Embryonic facial prominence (tissue), 1 donor: ENCODE results near the gene BNIP3.

Source experiments
- DNase-seq: peaks from one replicate; pipeline ENCODE4 v3.0.0-alpha.2; 2016; ENCODE audit errors: extremely low spot score

Gene BNIP3

GRCh38 chr10:131949041-131949862 lies 32.5 kb downstream of the BNIP3 start:
- DNase-seq = no peak

- no peak for DNase-seq
These were observed 33.2 kb downstream of the BNIP3 start for GRCh38 chr10:131948501-131948900.

- no peak for DNase-seq
These were observed 33.9 kb downstream of the BNIP3 start for GRCh38 chr10:131947631-131948347.

GRCh38 chr10:131946880-131947279 lies 34.8 kb downstream of the BNIP3 start:
- DNase-seq = no peak

- DNase-seq = no peak
These were observed 35.4 kb downstream of the BNIP3 start for GRCh38 chr10:131946321-131946751.

- no peak for DNase-seq
These were observed 36.6 kb downstream of the BNIP3 start for GRCh38 chr10:131944976-131945695.

GRCh38 chr10:131944412-131944811 lies 37.3 kb downstream of the BNIP3 start:
- DNase-seq = no peak

- DNase-seq = no peak
These were observed 38.5 kb downstream of the BNIP3 start for GRCh38 chr10:131943021-131943814.

- DNase-seq = no peak
These were observed 39.3 kb downstream of the BNIP3 start for GRCh38 chr10:131942455-131942854.

GRCh38 chr10:131938681-131939080 lies 43.0 kb downstream of the BNIP3 start:
- DNase-seq = no peak

GRCh38 chr10:131937836-131938235 lies 43.9 kb downstream of the BNIP3 start:
- DNase-seq = no peak

- DNase-seq = no peak
These were observed 45.0 kb downstream of the BNIP3 start for GRCh38 chr10:131936736-131937135.

GRCh38 chr10:131936294-131936693 lies 45.4 kb downstream of the BNIP3 start:
- DNase-seq = no peak

- DNase-seq = no peak
These were observed 46.5 kb downstream of the BNIP3 start for GRCh38 chr10:131935260-131935659.

- DNase-seq = no peak
These were observed 47.0 kb downstream of the BNIP3 start for GRCh38 chr10:131934769-131935168.

GRCh38 chr10:131933696-131934086 lies 48.0 kb downstream of the BNIP3 start:
- DNase-seq = no peak

GRCh38 chr10:131933016-131933695 lies 48.6 kb downstream of the BNIP3 start:
- DNase-seq = no peak

- no peak for DNase-seq
These were observed 49.7 kb downstream of the BNIP3 start for GRCh38 chr10:131931981-131932380.

- DNase-seq = no peak
These were observed 51.0 kb downstream of the BNIP3 start for GRCh38 chr10:131930586-131931330.

GRCh38 chr10:131930150-131930549 lies 51.6 kb downstream of the BNIP3 start:
- no peak for DNase-seq
